HG02973 (cell line): ENCODE data around the gene PRDM8.

Experiments
- ATAC-seq: cut with Tn5 transposase; IDR thresholded peaks from one replicate; pipeline ENCODE4 v1.9.1; 2021; ENCODE audit warnings: moderate library complexity; ENCODE audit not compliant: unreplicated experiment

The PRDM8 gene

GRCh38 chr4:80183250-80184052, 13.9 kb upstream of the PRDM8 start:
- peak; percentile 48 for ATAC-seq

- peak; percentile 91 for ATAC-seq
These were observed 13.1 kb upstream of the PRDM8 start for GRCh38 chr4:80184053-80184824.

- no peak for ATAC-seq
These were observed 12.2 kb upstream of the PRDM8 start for GRCh38 chr4:80184825-80185756.

GRCh38 chr4:80185787-80186548, 11.3 kb upstream of the PRDM8 start:
- ATAC-seq: no peak

DNA sequence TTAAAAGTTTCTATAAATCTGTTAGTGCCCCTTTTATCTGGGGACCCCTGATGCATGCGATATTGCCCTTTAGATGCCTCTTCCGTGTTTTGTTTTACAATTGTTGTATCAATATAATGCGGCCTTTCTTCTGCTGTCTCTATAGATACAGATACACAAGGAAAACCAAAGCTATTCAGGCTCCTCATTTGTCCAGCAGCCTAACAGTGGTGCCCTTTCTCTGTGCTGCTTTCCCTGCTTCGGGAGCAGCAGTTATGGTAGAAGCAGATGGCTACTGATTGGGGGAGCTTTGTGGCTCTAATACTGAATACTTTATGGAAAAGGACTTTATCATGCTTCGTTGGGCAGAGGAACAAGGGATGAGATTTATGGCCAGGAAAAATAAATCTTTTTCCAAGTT, 10.6 kb upstream of the PRDM8 start:
- no peak for ATAC-seq

- no peak for ATAC-seq
These were observed 9.6 kb upstream of the PRDM8 start for GRCh38 chr4:80187677-80188076.

DNA sequence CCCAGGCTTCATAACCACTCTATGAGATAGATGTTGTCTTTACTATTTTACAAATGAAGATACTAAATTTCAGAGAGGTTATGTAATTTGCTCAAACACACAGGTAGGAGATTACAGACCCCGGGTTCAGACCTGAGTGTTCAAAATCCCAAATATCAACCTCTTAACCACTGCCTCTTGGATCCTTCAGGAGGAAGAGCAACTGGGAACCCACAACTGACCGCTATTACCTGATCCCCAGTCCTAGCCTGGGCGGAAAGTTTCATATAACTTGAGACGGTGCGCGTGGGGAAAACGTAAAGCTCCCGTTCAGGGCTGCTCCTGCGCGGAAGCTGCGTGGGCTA, 8.9 kb upstream of the PRDM8 start:
- ATAC-seq: no peak

- no peak for ATAC-seq
These were observed 8.4 kb upstream of the PRDM8 start for GRCh38 chr4:80188801-80189458.

DNA sequence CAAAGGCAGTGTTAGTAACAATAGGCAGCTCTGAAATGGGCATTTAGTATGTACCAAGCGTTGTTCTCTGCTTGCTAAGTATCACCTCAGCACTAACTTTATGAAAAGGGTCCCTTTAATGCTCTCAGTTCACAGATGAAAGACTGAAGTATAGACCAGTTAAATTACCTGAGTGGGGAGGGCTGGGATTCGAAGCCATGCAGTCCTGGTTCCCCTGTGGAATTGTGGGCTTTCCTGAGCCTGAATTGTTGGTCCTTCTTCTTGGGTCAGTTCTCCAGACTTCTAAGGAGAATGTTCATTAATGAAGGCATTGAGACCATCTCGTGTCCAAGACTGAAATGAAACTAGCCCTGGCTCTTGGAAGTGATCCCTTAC, 7.7 kb upstream of the PRDM8 start:
- ATAC-seq: no peak

DNA sequence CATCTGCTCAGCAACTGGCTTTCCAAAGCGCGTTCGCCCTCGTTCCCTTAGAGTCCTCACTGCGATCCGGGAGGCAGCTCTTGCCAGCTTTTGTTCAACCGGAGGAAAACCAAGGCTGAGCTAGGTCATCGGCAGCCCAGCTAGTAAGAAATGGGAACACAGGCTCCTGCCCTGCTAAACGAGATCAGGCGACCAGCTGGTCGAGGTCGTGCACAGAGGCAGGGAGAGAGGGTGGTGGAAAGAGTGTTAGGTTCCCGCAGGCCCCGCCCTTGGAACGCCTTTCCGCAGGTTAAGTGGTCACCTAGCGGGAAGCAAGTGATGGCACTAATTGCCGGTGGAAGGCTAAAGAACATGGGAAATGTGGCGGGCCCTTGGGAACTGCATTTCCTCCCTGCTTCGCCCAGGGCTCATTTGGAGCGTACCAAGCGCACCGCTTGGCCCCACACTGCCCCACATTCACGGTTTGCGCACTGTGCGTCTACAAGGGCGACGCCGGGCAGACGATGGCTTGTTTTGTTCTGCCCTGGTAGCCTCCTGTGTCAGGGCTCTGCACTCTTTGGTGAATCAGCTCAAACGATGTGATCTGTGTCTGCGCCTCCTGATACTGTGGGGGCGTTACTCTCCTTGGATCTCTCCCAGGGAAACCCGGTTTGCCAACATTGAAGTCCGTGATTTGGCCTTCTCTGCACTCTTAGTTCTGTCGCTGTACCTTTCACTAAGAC, 7.2 kb upstream of the PRDM8 start:
- ATAC-seq: no peak

DNA sequence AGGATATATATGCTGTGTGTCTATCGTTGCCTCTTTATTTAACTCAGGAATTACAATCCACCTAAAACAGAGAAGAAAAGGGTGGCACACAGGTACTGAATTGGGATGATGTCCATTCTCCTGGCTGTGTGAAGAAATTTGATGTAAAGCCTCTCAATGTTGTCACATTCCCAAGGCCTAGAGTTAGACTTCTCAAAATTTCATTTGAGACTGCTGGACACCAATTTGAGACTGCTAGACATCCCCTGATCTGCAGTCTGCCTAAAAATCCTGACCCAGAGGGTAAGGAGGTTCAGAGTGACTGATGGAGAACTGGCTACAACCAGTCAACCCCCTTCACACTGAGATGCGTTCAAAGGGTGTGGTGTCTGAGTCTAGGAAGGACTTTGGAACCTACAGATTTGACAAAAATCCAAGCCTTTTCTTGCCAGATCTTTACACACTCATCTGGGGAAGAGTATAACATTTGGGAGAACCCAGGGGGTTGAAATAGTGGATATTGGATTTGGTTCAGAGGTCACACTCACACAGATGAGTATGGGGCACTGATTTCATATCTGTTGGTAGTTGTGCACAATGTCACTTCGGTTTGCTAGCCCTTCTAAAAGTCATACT, 4.9 kb upstream of the PRDM8 start:
- no peak for ATAC-seq

DNA sequence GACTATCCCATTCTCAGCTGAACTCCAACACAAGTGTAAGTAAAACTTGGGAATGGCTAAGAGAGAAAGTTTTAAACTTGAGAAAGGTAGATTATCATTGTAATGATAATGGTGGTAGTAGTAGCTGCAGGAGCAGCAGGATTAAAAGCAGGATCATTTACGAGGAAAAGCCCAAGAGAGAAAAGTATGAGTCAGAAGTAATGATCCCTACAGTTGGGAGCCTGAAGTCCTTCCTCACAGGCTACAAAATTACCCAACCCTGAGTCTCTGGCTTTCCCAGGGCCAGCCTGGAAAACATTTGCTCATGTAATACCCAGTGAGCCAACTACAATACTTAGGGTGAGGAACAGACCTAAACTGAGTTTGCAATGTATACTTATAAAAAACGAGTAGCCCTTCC, 4.4 kb upstream of the PRDM8 start:
- no peak for ATAC-seq

DNA sequence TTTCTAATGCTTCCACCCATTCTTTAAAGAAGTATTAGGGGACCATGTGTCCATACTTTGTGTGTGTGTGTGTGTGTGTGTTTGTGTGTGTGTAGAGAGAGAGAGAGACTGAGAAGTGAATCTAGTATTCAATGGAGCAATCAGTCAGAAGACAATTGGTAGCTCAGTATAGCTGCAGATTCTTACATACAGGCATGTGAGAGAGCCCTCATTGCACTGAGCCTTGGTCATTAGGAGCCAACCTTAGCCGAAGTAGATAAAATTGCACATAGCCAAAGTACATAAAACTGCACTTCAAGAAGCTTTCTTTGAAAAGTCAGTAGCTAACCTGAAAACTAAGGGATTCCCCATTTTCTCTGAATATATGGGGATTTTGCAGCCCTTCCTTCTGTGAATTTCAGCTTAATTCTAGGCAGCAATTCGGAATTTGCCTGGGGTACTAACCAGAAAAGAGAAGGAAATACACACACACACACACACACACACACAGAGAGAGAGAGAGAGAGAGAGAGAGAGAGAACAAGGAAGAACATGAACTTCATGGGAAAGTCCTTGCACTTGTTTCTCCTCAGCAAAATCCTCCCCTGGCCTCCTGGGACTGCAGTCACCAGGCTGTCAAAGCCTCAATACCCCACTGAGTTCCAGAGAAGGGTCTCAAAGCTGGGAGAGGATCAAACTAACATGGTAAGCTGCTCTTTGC, 1.7 kb upstream of the PRDM8 start:
- ATAC-seq: no peak

- no peak for ATAC-seq
These were observed 913 bp upstream of the PRDM8 start for GRCh38 chr4:80196259-80196921.

DNA sequence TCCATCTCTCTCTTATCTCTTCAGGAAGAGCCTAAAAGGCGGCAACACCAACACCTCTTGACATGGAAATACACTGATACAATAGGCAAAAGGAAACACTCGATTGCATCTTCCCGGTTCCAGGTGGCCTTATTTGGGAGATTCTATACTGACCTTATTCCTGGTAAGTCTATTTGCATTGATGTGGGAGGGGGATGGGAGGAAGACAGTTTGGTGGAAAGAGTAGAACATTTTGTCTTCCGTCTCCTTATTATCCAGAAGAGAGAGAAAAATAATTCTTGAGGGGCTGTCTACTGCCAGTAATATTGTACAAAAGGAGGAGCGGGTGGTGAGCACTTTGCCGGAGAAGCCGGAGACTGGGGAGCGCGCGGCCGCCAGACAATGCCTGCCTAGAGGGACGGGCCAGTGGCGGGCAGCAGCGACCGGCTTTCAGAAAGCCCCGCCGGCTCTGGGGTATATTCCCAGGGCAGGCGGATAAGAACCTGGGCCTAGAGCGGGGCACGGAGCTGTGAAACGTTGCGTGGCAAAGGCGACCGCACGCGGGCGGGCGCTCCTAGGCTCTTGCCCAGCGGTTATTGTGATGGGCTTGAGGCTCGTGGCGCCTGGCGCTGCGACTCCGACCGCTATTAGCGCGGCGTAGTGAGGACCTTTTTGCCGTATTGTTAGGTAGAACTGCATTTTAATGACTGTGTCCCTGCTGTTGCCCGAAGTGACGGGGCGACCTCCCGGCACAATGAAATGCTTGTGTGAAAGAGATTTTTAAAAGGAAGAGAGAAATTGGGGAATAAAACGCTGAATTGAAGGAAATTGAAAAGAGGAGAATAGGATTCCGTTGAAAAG, 518 bp downstream of the PRDM8 start:
- ATAC-seq: no peak

- no peak for ATAC-seq
These were observed 1.1 kb downstream of the PRDM8 start for GRCh38 chr4:80198441-80198837.

GRCh38 chr4:80199004-80199560, 1.8 kb downstream of the PRDM8 start:
- no peak for ATAC-seq
